22Rv1 (cell line): ENCODE measurements around the gene PRXL2B.

Experiments used
- H3K27ac ChIP-seq: fragments of 450-650 bp; 2 replicates; pipeline ENCODE4 v1.5.1; 2017
- CTCF ChIP-seq: fragments of 450-650 bp; IDR thresholded peaks from 2 replicates; pipeline ENCODE4 v1.5.1; 2017; ENCODE audit warnings: mild to moderate bottlenecking
- ZFX ChIP-seq: fragments of 450-650 bp; IDR thresholded peaks from 2 replicates; pipeline ENCODE4 v1.6.1; 2017; ENCODE audit warnings: antibody characterized with exemption, borderline replicate concordance

PRXL2B gene

GRCh38 chr1:2595812-2596529 is 9.4 kb downstream of the PRXL2B start:
- H3K27ac ChIP-seq, result no peak overlapping the region
- TF ChIP-seq ZFX (no peak), CTCF (no peak)

GRCh38 chr1:2596530-2597333 is 10.2 kb downstream of the PRXL2B start:
- H3K27ac ChIP-seq, result no peak overlapping the region
- TF ChIP-seq ZFX, result no peak
- TF ChIP-seq CTCF, result no peak

GRCh38 chr1:2597441-2598328 is 11.1 kb downstream of the PRXL2B start:
- TF ChIP-seq CTCF (no peak), ZFX (no peak)
- H3K27ac ChIP-seq, result no peak overlapping the region

GRCh38 chr1:2598329-2598931 is 11.9 kb downstream of the PRXL2B start:
- TF ChIP-seq ZFX (no peak), CTCF (no peak)
- no peak overlapping the region for H3K27ac ChIP-seq

GRCh38 chr1:2601721-2602303 is 15.2 kb downstream of the PRXL2B start:
- no peak for TF ChIP-seq ZFX
- TF ChIP-seq CTCF, result no peak
- H3K27ac ChIP-seq, result no peak overlapping the region

- no peak for TF ChIP-seq CTCF
- TF ChIP-seq ZFX, result no peak
Measured at GRCh38 chr1:2602311-2602835, 15.8 kb downstream of the PRXL2B start.

More at GRCh38 chr1:2602311-2602835, 15.8 kb downstream of the PRXL2B start:
- no peak overlapping the region for H3K27ac ChIP-seq
